IMR-90 (cell line): ENCODE data around the gene ARMC5. TPM values are rescaled to one million over a fixed set of nuclear protein-coding genes. Genes with fewer than 3 reads are reported as not detected.

Experiments used
- ATAC-seq: fragments of 200-7000 bp; cut with Tn5 transposase; 2 replicates; pipeline ENCODE4 v1.9.1; 2020; ENCODE audit warnings: low read depth, mild to moderate bottlenecking, moderate library complexity
- BruUV-seq: library from RNA; stranded (reverse); fragments of 400-500 nt; replicated peaks from 2 replicates; lab custom pipeline; 2021; lab: Mats Ljungman, UMichigan
- CTCF ChIA-PET: fragments of 300-600 bp; formaldehyde crosslinking; extraction: SDS; loops from one replicate; lab custom pipeline; 2021; ENCODE audit warnings: antibody characterized with exemption; lab: Yijun Ruan, JAX
- POLR2A ChIA-PET: fragments of 300-600 bp; sonication (Branson Sonifier 250); formaldehyde crosslinking; loops from one replicate; lab custom pipeline; 2022; ENCODE audit warnings: antibody characterized with exemption; ENCODE audit not compliant: unreplicated experiment; lab: Charles Lee
- DNase-seq: peaks from one replicate; pipeline ENCODE4 v3.0.0; 2013
- H2AFZ ChIP-seq: replicated peaks from 2 replicates; pipeline ENCODE3; 2013; ENCODE audit warnings: low read length, mild to moderate bottlenecking; ENCODE audit not compliant: poor library complexity
- H2AK5ac ChIP-seq: 2 replicates; pipeline ENCODE4 v1.6.1; 2013; ENCODE audit warnings: low read depth, low read length, inconsistent platforms
- H2AK9ac ChIP-seq: replicated peaks from 2 replicates; pipeline ENCODE3; 2013; ENCODE audit warnings: mild to moderate bottlenecking, low read depth, low read length, moderate library complexity; ENCODE audit not compliant: poor library complexity
- H2BK120ac ChIP-seq: 2 replicates; pipeline ENCODE4 v1.6.1; 2013; ENCODE audit warnings: low read depth, low read length, inconsistent platforms
- H2BK15ac ChIP-seq: 3 replicates; pipeline ENCODE4 v1.6.1; 2013; ENCODE audit warnings: low read depth, low read length, inconsistent platforms
- H2BK20ac ChIP-seq: 2 replicates; pipeline ENCODE4 v1.6.1; 2013; ENCODE audit warnings: low read depth, mild to moderate bottlenecking, inconsistent platforms, low read length, moderate library complexity
- H2BK5ac ChIP-seq: 2 replicates; pipeline ENCODE4 v1.6.1; 2013; ENCODE audit warnings: mild to moderate bottlenecking, low read depth, low read length, inconsistent platforms; ENCODE audit not compliant: poor library complexity, severe bottlenecking
- H3K14ac ChIP-seq: replicated peaks from 2 replicates; pipeline ENCODE4 v1.6.1; 2013; ENCODE audit warnings: low read depth, low read length, inconsistent platforms
- H3K18ac ChIP-seq: 2 replicates; pipeline ENCODE4 v1.6.1; 2013; ENCODE audit warnings: low read depth, low read length, control low read depth
- H3K23ac ChIP-seq: 2 replicates; pipeline ENCODE4 v1.6.1; 2013; ENCODE audit warnings: low read depth, low read length, inconsistent platforms
- H3K27ac ChIP-seq: 2 replicates; pipeline ENCODE4 v1.5.1; 2013; ENCODE audit warnings: mild to moderate bottlenecking, control low read depth, low read length; ENCODE audit not compliant: insufficient read depth
- H3K27me3 ChIP-seq: 2 replicates; pipeline ENCODE4 v1.6.1; 2013; ENCODE audit warnings: low read length; ENCODE audit not compliant: control insufficient read depth, insufficient read depth
- H3K36me3 ChIP-seq: 2 replicates; pipeline ENCODE4 v1.6.1; 2013; ENCODE audit warnings: low read length, mixed read lengths; ENCODE audit not compliant: control insufficient read depth, insufficient read depth
- H3K4ac ChIP-seq: 2 replicates; pipeline ENCODE4 v1.6.1; 2013; ENCODE audit warnings: low read depth, low read length, inconsistent platforms
- H3K4me1 ChIP-seq: 2 replicates; pipeline ENCODE4 v1.6.1; 2013; ENCODE audit warnings: low read length, mixed read lengths; ENCODE audit not compliant: control insufficient read depth, insufficient read depth
- H3K4me2 ChIP-seq: 2 replicates; pipeline ENCODE4 v1.6.1; 2013; ENCODE audit warnings: low read depth, mild to moderate bottlenecking, control low read depth, low read length, moderate library complexity
- H3K4me3 ChIP-seq: 2 replicates; pipeline ENCODE4 v1.5.1; 2013; ENCODE audit warnings: low read depth, mild to moderate bottlenecking, control low read depth, low read length, moderate library complexity; ENCODE audit not compliant: insufficient read depth
- H3K56ac ChIP-seq: 2 replicates; pipeline ENCODE4 v1.6.1; 2013; ENCODE audit warnings: low read length, inconsistent platforms; ENCODE audit not compliant: insufficient read depth; ENCODE audit errors: extremely low read depth
- H3K79me1 ChIP-seq, 2 experiments: 2 replicates each; pipeline ENCODE4 v1.6.1; 2013; ENCODE audit warnings: low read length in 2 of 2, inconsistent platforms in 1 of 2, low read depth in 1 of 2
- H3K9ac ChIP-seq: 2 replicates; pipeline ENCODE4 v1.6.1; 2013; ENCODE audit warnings: low read depth, low read length, control low read depth
- H3K9me1 ChIP-seq: 2 replicates; pipeline ENCODE4 v1.6.1; 2013; ENCODE audit warnings: low read length, inconsistent platforms; ENCODE audit not compliant: insufficient read depth
- H3K9me3 ChIP-seq: 2 replicates; pipeline ENCODE4 v1.6.1; 2013; ENCODE audit warnings: low read length; ENCODE audit not compliant: control insufficient read depth, insufficient read depth
- H4K20me1 ChIP-seq: 2 replicates; pipeline ENCODE4 v1.6.1; 2013; ENCODE audit warnings: low read length, inconsistent platforms; ENCODE audit not compliant: insufficient read depth
- H4K5ac ChIP-seq: 2 replicates; pipeline ENCODE4 v1.6.1; 2013; ENCODE audit warnings: mild to moderate bottlenecking, low read depth, low read length, control low read depth
- H4K8ac ChIP-seq, 2 experiments: 2 replicates each; pipeline ENCODE4 v1.6.1; 2013; ENCODE audit warnings: low read depth in 2 of 2, low read length in 2 of 2, control low read depth in 1 of 2, inconsistent platforms in 1 of 2
- H4K91ac ChIP-seq: 2 replicates; pipeline ENCODE4 v1.6.1; 2013; ENCODE audit warnings: low read depth, low read length, inconsistent platforms; ENCODE audit not compliant: insufficient read depth
- CHD1 ChIP-seq: IDR thresholded peaks from 2 replicates; pipeline ENCODE4 v1.6.1; 2012; ENCODE audit warnings: low read depth, low read length, improper control_type of control experiment
- FOS ChIP-seq: fragments of 150-350 bp; IDR thresholded peaks from 2 replicates; pipeline ENCODE4 v1.6.1; 2016; ENCODE audit warnings: low read depth, low read length
- MAFK ChIP-seq: IDR thresholded peaks from 2 replicates; pipeline ENCODE4 v1.6.1; 2012; ENCODE audit warnings: low read depth, low read length, improper control_type of control experiment
- MAZ ChIP-seq: IDR thresholded peaks from 2 replicates; pipeline ENCODE4 v1.6.1; 2012; ENCODE audit warnings: low read depth, mild to moderate bottlenecking, low read length, improper control_type of control experiment, moderate library complexity, borderline replicate concordance
- MXI1 ChIP-seq: IDR thresholded peaks from 2 replicates; pipeline ENCODE4 v1.6.1; 2012; ENCODE audit warnings: low read depth, mild to moderate bottlenecking, low read length, moderate library complexity, borderline replicate concordance
- RAD21 ChIP-seq: IDR thresholded peaks from 2 replicates; pipeline ENCODE4 v1.6.1; 2012; ENCODE audit warnings: low read length, improper control_type of control experiment
- RCOR1 ChIP-seq: IDR thresholded peaks from 2 replicates; pipeline ENCODE4 v1.6.1; 2012; ENCODE audit warnings: mild to moderate bottlenecking, low read length, improper control_type of control experiment; ENCODE audit not compliant: insufficient replicate concordance
- SMC3 ChIP-seq: fragments of 150-350 bp; IDR thresholded peaks from 2 replicates; pipeline ENCODE4 v1.6.1; 2016; ENCODE audit warnings: low read depth, mild to moderate bottlenecking, antibody characterized with exemption, low read length, moderate library complexity
- USF2 ChIP-seq: fragments of 150-350 bp; IDR thresholded peaks from 2 replicates; pipeline ENCODE4 v1.6.1; 2017; ENCODE audit warnings: mild to moderate bottlenecking, antibody characterized with exemption, low read length, low read depth
- dilution Hi-C: fragments of 300-500 bp; cut with HindIII; formaldehyde crosslinking; loops from one replicate; pipeline ENCODE4 v1.14.3; 2018; ENCODE audit warnings: low sequenced_read_pairs; ENCODE audit not compliant: unreplicated experiment
- in situ Hi-C: fragments of 300-500 bp; cut with MboI; formaldehyde crosslinking; loops from 3 replicates; pipeline ENCODE4 v1.14.3; 2019; ENCODE audit warnings: low sequenced_read_pairs, inconsistent platforms, mixed read lengths
- intact Hi-C: fragments of 100-400 bp; cut with micrococcal nuclease; formaldehyde crosslinking; loops from 2 replicates; pipeline ENCODE4 v1.10.0; 2022
- polyA plus RNA-seq, 3 experiments: library from polyadenylated mRNA; depleted of rRNA; stranded (reverse); fragments of >200 nt; gene quantifications; 2 replicates each; pipeline ENCODE4 v1.2.3, GENCODE V29; 2012; ENCODE audit warnings: low replicate concordance in 1 of 3
- total RNA-seq: library from RNA; depleted of rRNA; stranded (reverse); fragments of >200 nt; gene quantifications from 2 replicates; pipeline ENCODE4 v1.2.3, GENCODE V29; 2012

ARMC5 gene
- total and polyA plus RNA-seq, 2 of the 4 experiments (the other 2 are of a cell fraction): 2.3 to 7.5 TPM

- ChIA-PET POLR2A (interaction anchor here (0.6 kb wide), 1 partner anchor 13 kb away, joined by 3 read pairs; no protein-coding TSS in a partner anchor), CTCF (no interaction called here)
- Histone ChIP-seq H3K9me3 (no peaks in the 10 kb centered on the region), H3K14ac (no peak overlapping the region), H2BK5ac (no peak overlapping the region), H4K5ac (no peak overlapping the region), H3K23ac (no peak overlapping the region), H3K27me3 (no peaks in the 10 kb centered on the region), H2BK15ac (no peak overlapping the region), H4K8ac (no peak overlapping the region), H2BK120ac (no peak overlapping the region), H3K4ac (no peak overlapping the region), H3K4me3 (no peak overlapping the region), H3K4me1 (peaks cover 7% of the 10 kb centered on the region), H3K9ac (no peak overlapping the region), H3K9me1 (peaks cover 17% of the 10 kb centered on the region), H3K18ac (no peak overlapping the region), H2AK5ac (no peak overlapping the region), H2AFZ (no peak overlapping the region), H4K20me1 (peaks cover 13% of the 10 kb centered on the region; the same call in 1 of the 2 replicates), H3K79me1 (peaks cover 33 to 83% of the 10 kb centered on the region in 2 experiments), H4K91ac (no peak overlapping the region), H3K4me2 (no peak overlapping the region), H3K56ac (no peak overlapping the region), H3K36me3 (peaks cover 39% of the 10 kb centered on the region), H2BK20ac (no peak overlapping the region), H2AK9ac (no peak overlapping the region), H3K27ac (no peak overlapping the region)
- intact Hi-C loops: loop anchor here (10.0 kb wide), 1 partner anchor 58 kb away; the partner anchor contains the start of gene ZNF843
- BruUV-seq: no TSS peak
- DNase-seq (peak; percentile 43), ATAC-seq (no peak)
- dilution Hi-C loops: no loop called here
- in situ Hi-C loops: loop anchor here (10.0 to 25.0 kb wide), 2 partner anchors 58 to 209 kb away; partner anchors contain the start of gene ZNF843
- no peak for TF ChIP-seq USF2
- TF ChIP-seq MAFK: no peak
- TF ChIP-seq MXI1: no peak
- no peak for TF ChIP-seq RAD21
- no peak for TF ChIP-seq MAZ
- TF ChIP-seq SMC3: no peak
- no peak for TF ChIP-seq FOS
- TF ChIP-seq RCOR1: no peak
- TF ChIP-seq CHD1: no peak
These were observed 43.7 kb downstream of the ARMC5 start for GRCh38 chr16:31502981-31503380.
